Endothelial cell of umbilical vein (primary cell): ENCODE data around the gene NF1. TPM values are rescaled to one million over a fixed set of nuclear protein-coding genes. Genes with fewer than 3 reads are reported as not detected.

Experiments
- BruUV-seq: library from RNA; stranded (reverse); fragments of 400-500 nt; replicated peaks from 2 replicates; lab custom pipeline; 2021; lab: Mats Ljungman, UMichigan
- CTCF ChIA-PET: fragments of 300-600, 350-600 bp; sonication (Branson Sonifier 250); formaldehyde crosslinking; loops from one replicate; lab custom pipeline; 2021; ENCODE audit warnings: antibody characterized with exemption, inconsistent platforms; lab: Charles Lee
- POLR2A ChIA-PET: fragments of 300-600, 350-600 bp; sonication (Branson Sonifier 250); formaldehyde crosslinking; loops from one replicate; lab custom pipeline; 2021; ENCODE audit warnings: antibody characterized with exemption, inconsistent platforms; lab: Charles Lee
- DNase-seq: peaks from one replicate; pipeline ENCODE4 v3.0.0-alpha.2; 2011; ENCODE audit warnings: low read depth, low spot score
- FAIRE-seq: peaks from 2 replicates; lab custom pipeline; 2011; peaks lifted over from hg19 to GRCh38; lab: Jason Lieb, UNC
- H2AFZ ChIP-seq: 2 replicates; pipeline ENCODE4 v1.6.0; 2012; ENCODE audit warnings: low read depth, low read length, control low read depth, inconsistent platforms
- H3K27ac ChIP-seq: 2 replicates; pipeline ENCODE4 v1.5.1; 2011; ENCODE audit warnings: low read depth, mild to moderate bottlenecking, control low read depth, low read length, moderate library complexity; ENCODE audit not compliant: insufficient read depth
- H3K27me3 ChIP-seq, 2 experiments: 2 replicates each; pipeline versions ENCODE4 v1.6.0 to v1.6.1; 2011; ENCODE audit warnings: low read length in 2 of 2, mixed read lengths in 1 of 2; ENCODE audit not compliant: control insufficient read depth in 2 of 2, insufficient read depth in 2 of 2
- H3K36me3 ChIP-seq, 2 experiments: 2 replicates in 1 of 2; 3 replicates in 1 of 2; pipeline ENCODE4 v1.5.1; 2011; ENCODE audit warnings: low read length in 2 of 2, mild to moderate bottlenecking in 1 of 2, moderate library complexity in 1 of 2; ENCODE audit not compliant: control insufficient read depth in 2 of 2, insufficient read depth in 2 of 2; ENCODE audit errors: extremely low read depth in 1 of 2
- H3K4me1 ChIP-seq: 3 replicates; pipeline ENCODE4 v1.5.1; 2011; ENCODE audit warnings: mild to moderate bottlenecking, low read length; ENCODE audit not compliant: control insufficient read depth, insufficient read depth; ENCODE audit errors: extremely low read depth
- H3K4me2 ChIP-seq: 2 replicates; pipeline ENCODE4 v1.6.1; 2011; ENCODE audit warnings: low read length, control low read depth, mixed read lengths; ENCODE audit not compliant: insufficient read depth
- H3K4me3 ChIP-seq, 3 experiments: fragments of 200-600 bp in 1 of 3; sonication (generic), shearing (Covaris generic) in 1 of 3; replicated peaks in 1 of 3; 2 replicates each; pipeline ENCODE4 v1.5.1; 2011 to 2016; ENCODE audit warnings: control low read depth in 3 of 3, low read length in 3 of 3, mild to moderate bottlenecking in 2 of 3, inconsistent platforms in 1 of 3, low read depth in 1 of 3, moderate library complexity in 1 of 3; ENCODE audit not compliant: insufficient read depth in 1 of 3
- H3K79me2 ChIP-seq: 2 replicates; pipeline ENCODE4 v1.6.0; 2012; ENCODE audit warnings: low read length, inconsistent platforms; ENCODE audit not compliant: control insufficient read depth, insufficient read depth
- H3K9ac ChIP-seq: replicated peaks from 2 replicates; pipeline ENCODE3; 2011; ENCODE audit warnings: low read length, control low read depth; ENCODE audit not compliant: insufficient read depth; ENCODE audit errors: extremely low read depth
- H3K9me1 ChIP-seq: replicated peaks from 3 replicates; pipeline ENCODE4 v1.6.0; 2011; ENCODE audit warnings: mild to moderate bottlenecking, low read length; ENCODE audit not compliant: control insufficient read depth, insufficient read depth; ENCODE audit errors: extremely low read depth
- H3K9me3 ChIP-seq: replicated peaks from 2 replicates; pipeline ENCODE4 v1.5.1; 2012; ENCODE audit warnings: low read length, inconsistent platforms; ENCODE audit not compliant: control insufficient read depth, insufficient read depth
- H4K20me1 ChIP-seq: replicated peaks from 2 replicates; pipeline ENCODE3; 2011; ENCODE audit warnings: mild to moderate bottlenecking, low read length; ENCODE audit not compliant: control insufficient read depth, insufficient read depth; ENCODE audit errors: extremely low read depth
- EZH2 ChIP-seq: IDR thresholded peaks from 2 replicates; pipeline ENCODE4 v1.6.1; 2012; ENCODE audit warnings: borderline replicate concordance, low read depth, mild to moderate bottlenecking, moderate library complexity, low read length, inconsistent platforms; ENCODE audit not compliant: severe bottlenecking
- FOS ChIP-seq: IDR thresholded peaks from 2 replicates; pipeline ENCODE4 v1.6.1; 2011; ENCODE audit warnings: mild to moderate bottlenecking, low read length, moderate library complexity, borderline replicate concordance; ENCODE audit not compliant: insufficient read depth
- GATA2 ChIP-seq: IDR thresholded peaks from 2 replicates; pipeline ENCODE4 v1.7.0; 2011; ENCODE audit warnings: low read depth, mild to moderate bottlenecking, moderate library complexity, mixed read lengths, low read length; ENCODE audit not compliant: insufficient read length, insufficient read depth
- JUN ChIP-seq: IDR thresholded peaks from 2 replicates; pipeline ENCODE4 v1.6.1; 2011; ENCODE audit warnings: borderline replicate concordance, low read depth; ENCODE audit not compliant: insufficient read length, insufficient read depth
- MYC ChIP-seq: IDR thresholded peaks from one replicate; pipeline ENCODE4 v1.6.1; 2011; ENCODE audit warnings: mild to moderate bottlenecking, low read depth, low read length
- POLR2A ChIP-seq: IDR thresholded peaks from 2 replicates; pipeline ENCODE4 v1.6.1; 2012; ENCODE audit warnings: low read depth, mild to moderate bottlenecking, control low read depth, low read length
- POLR2AphosphoS5 ChIP-seq: IDR thresholded peaks from 2 replicates; pipeline ENCODE4 v1.6.1; 2012; ENCODE audit warnings: low read depth, mild to moderate bottlenecking, control low read depth, low read length, moderate library complexity; ENCODE audit not compliant: insufficient read depth
- dilution Hi-C: fragments of 300-500 bp; cut with MboI; formaldehyde crosslinking; loops from one replicate; pipeline ENCODE4 v1.15.0; 2019; ENCODE audit warnings: low sequenced_read_pairs; ENCODE audit not compliant: extremely low pct_ligation_motif_present
- intact Hi-C: fragments of 100-400 bp; cut with micrococcal nuclease; formaldehyde crosslinking; loops from one replicate; pipeline ENCODE4 v1.10.0; 2022
- polyA plus RNA-seq, 4 experiments: library from polyadenylated mRNA; depleted of rRNA in 3 of 4; stranded (reverse) in 3 of 4; unstranded in 1 of 4; fragments of >200 nt; gene quantifications; 2 replicates each; pipeline versions ENCODE4 v1.2.1 to v1.2.3, GENCODE V29; 2011 to 2012; ENCODE audit warnings: missing spikeins in 1 of 4
- total RNA-seq: library from RNA; stranded (reverse); gene quantifications from 2 replicates; pipeline ENCODE4 v1.2.3, GENCODE V29; 2021
- TF ChIP-seq, protein P1 (sequence below), 2 donors: IDR thresholded peaks; 1 replicate in 1 of 2; 2 replicates in 1 of 2; pipeline ENCODE4 v1.5.1; 2011; ENCODE audit warnings: low read length in 2 of 2, mild to moderate bottlenecking in 2 of 2, moderate library complexity in 2 of 2, control low read depth in 1 of 2, inconsistent platforms in 1 of 2, low read depth in 1 of 2; ENCODE audit not compliant: insufficient read depth in 1 of 2; ENCODE audit errors: extremely low read depth in 1 of 2
- TF ChIP-seq, protein P2 (sequence below): IDR thresholded peaks from 2 replicates; pipeline ENCODE4 v1.6.1; 2011; ENCODE audit not compliant: insufficient read depth, insufficient read length

NF1 gene
- total and polyA plus RNA-seq, 2 donors (not counting 3 experiments of a cell fraction or from before 2014, with no cell fraction given): 13.7 to 42.4 TPM

DNA sequence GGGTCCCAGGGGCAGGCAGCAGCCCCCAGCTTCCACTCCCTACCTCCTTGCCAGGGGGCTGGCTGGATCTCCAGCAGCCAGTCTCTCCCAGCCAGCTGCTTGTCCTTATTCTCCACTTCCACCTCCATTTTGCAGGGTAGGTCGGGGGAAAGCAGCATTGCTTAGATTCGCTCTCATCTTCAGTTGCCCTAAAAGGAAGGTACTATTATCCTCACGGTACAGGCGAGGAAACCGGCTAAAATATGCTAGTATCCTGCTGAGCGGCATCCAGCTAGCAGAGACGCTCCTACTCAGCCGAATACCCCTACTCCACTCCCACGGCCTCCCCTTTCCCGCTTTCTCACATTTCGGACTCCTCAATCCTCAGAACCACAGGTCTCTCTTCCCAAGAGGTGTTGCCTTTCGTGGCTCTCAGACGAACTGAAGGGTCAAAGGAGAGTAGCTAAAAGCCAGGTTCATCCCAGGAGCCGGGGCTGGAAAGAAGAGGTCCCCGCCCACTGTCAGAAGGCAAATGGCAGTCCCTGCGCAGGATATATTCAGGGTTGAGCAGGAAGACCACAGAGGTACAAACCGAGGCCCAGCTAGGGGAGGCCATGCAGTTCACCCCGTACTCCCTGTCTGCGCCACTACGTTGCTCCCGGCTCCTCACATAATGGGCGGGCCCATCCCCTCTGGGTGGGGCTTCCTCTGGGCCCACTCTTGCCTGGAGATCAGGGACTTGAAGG, 295.0 kb downstream of the NF1 start:
- DNase-seq (no peak), FAIRE-seq (no peak)
- Histone ChIP-seq H3K27me3 (peaks cover 13 to 17% of the 10 kb centered on the region in 2 experiments), H3K9ac (no peak overlapping the region), H3K4me3 (no peak overlapping the region), H3K9me1 (no peaks in the 10 kb centered on the region), H3K9me3 (no peaks in the 10 kb centered on the region), H3K4me1 (no peaks in the 10 kb centered on the region), H3K79me2 (no peaks in the 10 kb centered on the region), H2AFZ (no peak overlapping the region), H3K27ac (no peak overlapping the region), H3K36me3 (no peaks in the 10 kb centered on the region), H4K20me1 (no peaks in the 10 kb centered on the region), H3K4me2 (no peak overlapping the region)
- no TSS peak for BruUV-seq
- dilution Hi-C loops (no loop called here), intact Hi-C loops (loop anchor here (1.0 to 2.0 kb wide), 2 partner anchors 135 to 453 kb away; no protein-coding TSS in a partner anchor)
- TF ChIP-seq, protein P1, sequence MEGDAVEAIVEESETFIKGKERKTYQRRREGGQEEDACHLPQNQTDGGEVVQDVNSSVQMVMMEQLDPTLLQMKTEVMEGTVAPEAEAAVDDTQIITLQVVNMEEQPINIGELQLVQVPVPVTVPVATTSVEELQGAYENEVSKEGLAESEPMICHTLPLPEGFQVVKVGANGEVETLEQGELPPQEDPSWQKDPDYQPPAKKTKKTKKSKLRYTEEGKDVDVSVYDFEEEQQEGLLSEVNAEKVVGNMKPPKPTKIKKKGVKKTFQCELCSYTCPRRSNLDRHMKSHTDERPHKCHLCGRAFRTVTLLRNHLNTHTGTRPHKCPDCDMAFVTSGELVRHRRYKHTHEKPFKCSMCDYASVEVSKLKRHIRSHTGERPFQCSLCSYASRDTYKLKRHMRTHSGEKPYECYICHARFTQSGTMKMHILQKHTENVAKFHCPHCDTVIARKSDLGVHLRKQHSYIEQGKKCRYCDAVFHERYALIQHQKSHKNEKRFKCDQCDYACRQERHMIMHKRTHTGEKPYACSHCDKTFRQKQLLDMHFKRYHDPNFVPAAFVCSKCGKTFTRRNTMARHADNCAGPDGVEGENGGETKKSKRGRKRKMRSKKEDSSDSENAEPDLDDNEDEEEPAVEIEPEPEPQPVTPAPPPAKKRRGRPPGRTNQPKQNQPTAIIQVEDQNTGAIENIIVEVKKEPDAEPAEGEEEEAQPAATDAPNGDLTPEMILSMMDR (IDR thresholded peaks at IDR 0.05; ENCODE audit: extremely low read depth in 1 of 2, insufficient read depth in 1 of 2, low read depth in 1 of 2, low read length in 2 of 2): no peak
- no peak for TF ChIP-seq FOS
- TF ChIP-seq JUN: no peak
- no peak for TF ChIP-seq POLR2AphosphoS5
- TF ChIP-seq, protein P2, sequence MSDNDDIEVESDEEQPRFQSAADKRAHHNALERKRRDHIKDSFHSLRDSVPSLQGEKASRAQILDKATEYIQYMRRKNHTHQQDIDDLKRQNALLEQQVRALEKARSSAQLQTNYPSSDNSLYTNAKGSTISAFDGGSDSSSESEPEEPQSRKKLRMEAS: no peak
- no peak for TF ChIP-seq MYC
- TF ChIP-seq POLR2A: no peak
- no peak for TF ChIP-seq EZH2
- TF ChIP-seq GATA2: no peak
- ChIA-PET POLR2A (no interaction called here), CTCF (interaction anchor here (0.6 to 2.9 kb wide), 27 partner anchors 8 to 749 kb away, joined by 3 to 92 read pairs (median 4); no protein-coding TSS in a partner anchor)
